Measurements from ENCODE around the gene TSPAN9. TPM values are rescaled to one million over a fixed set of nuclear protein-coding genes. Genes with fewer than 3 reads are reported as not detected.
A peak's percentile ranks its signal among the peaks of the same experiment; 100 is the strongest.

TSPAN9 gene
- total and polyA plus RNA-seq, 2 of the 4 experiments (the other 2 are of a cell fraction): 17.7 to 39.1 TPM

- BruUV-seq (replicated peaks): no TSS peak
- H2AK5ac ChIP-seq (ENCODE audit: low read depth, low read length): peak overlapping the region; percentile 62
- H3K56ac ChIP-seq (ENCODE audit: extremely low read depth, insufficient read depth, low read length): no peak overlapping the region
- no peak overlapping the region; the same call in 1 of the 2 replicates for H3K4me2 ChIP-seq (ENCODE audit: low read depth, low read length)
- no peak overlapping the region for H2BK20ac ChIP-seq (ENCODE audit: low read depth, low read length)
- peak; percentile 25 for DNase-seq
- ATAC-seq (ENCODE audit: low read depth): peak; percentile 61
- peaks cover 39% of the 10 kb centered on the region for H4K20me1 ChIP-seq (ENCODE audit: insufficient read depth, low read length)
- in situ Hi-C loops (cut with MboI; ENCODE audit: low sequenced_read_pairs): no loop called here
- H3K23ac ChIP-seq (ENCODE audit: low read depth, low read length): no peak overlapping the region; the same call in 1 of the 2 replicates
- no peak overlapping the region for H3K4ac ChIP-seq (ENCODE audit: low read depth, low read length)
- H2BK5ac ChIP-seq (ENCODE audit: low read depth, low read length, poor library complexity, severe bottlenecking): no peak overlapping the region
- H2BK120ac ChIP-seq (ENCODE audit: low read depth, low read length): no peak overlapping the region
- peaks cover 3% of the 10 kb centered on the region; the same call in 1 of the 2 replicates for H3K9me1 ChIP-seq (ENCODE audit: insufficient read depth, low read length)
- no peaks in the 10 kb centered on the region for H3K9me3 ChIP-seq (ENCODE audit: control insufficient read depth, insufficient read depth, low read length)
- no peak overlapping the region for H4K8ac ChIP-seq (ENCODE audit: low read depth in 2 of 2, low read length in 2 of 2)
- peaks cover 17% of the 10 kb centered on the region for H3K4me1 ChIP-seq (ENCODE audit: control insufficient read depth, insufficient read depth, low read length)
- no peak overlapping the region for H2AK9ac ChIP-seq (replicated peaks; ENCODE audit: low read depth, low read length, poor library complexity)
- H3K9ac ChIP-seq (ENCODE audit: low read depth, low read length): no peak overlapping the region
- H2AFZ ChIP-seq (replicated peaks; ENCODE audit: low read length, poor library complexity): peak overlapping the region; percentile 49
- intact Hi-C loops (cut with micrococcal nuclease): no loop called here
- H3K14ac ChIP-seq (replicated peaks; ENCODE audit: low read depth, low read length): peak overlapping the region; percentile 79; the same call in 1 of the 2 replicates
- ChIA-PET CTCF (no interaction called here), POLR2A (ENCODE audit: unreplicated experiment) (no interaction called here)
- no peak overlapping the region for H3K4me3 ChIP-seq (ENCODE audit: insufficient read depth, low read depth, low read length)
- TF ChIP-seq MAFK (IDR thresholded peaks at IDR 0.05; ENCODE audit: low read depth, low read length) (no peak), ELK1 (IDR thresholded peaks at IDR 0.05; ENCODE audit: borderline replicate concordance, low read depth, low read length) (no peak), RAD21 (IDR thresholded peaks at IDR 0.05; ENCODE audit: low read length) (no peak), USF2 (IDR thresholded peaks at IDR 0.05; ENCODE audit: low read depth, low read length) (no peak)
- no peaks in the 10 kb centered on the region for H3K36me3 ChIP-seq (ENCODE audit: control insufficient read depth, insufficient read depth, low read length)
- H3K27ac ChIP-seq (ENCODE audit: insufficient read depth, low read length): no peak overlapping the region
- dilution Hi-C loops (cut with HindIII; ENCODE audit: low sequenced_read_pairs, unreplicated experiment): no loop called here
- no peak overlapping the region for H4K5ac ChIP-seq (ENCODE audit: low read depth, low read length)
- H4K91ac ChIP-seq (ENCODE audit: insufficient read depth, low read depth, low read length): no peak overlapping the region
- peaks cover 0 to 15% of the 10 kb centered on the region in 2 experiments; a peak in 2 of 4 replicates for H3K79me1 ChIP-seq (ENCODE audit: low read depth in 1 of 2, low read length in 2 of 2)
- no peak overlapping the region for H3K18ac ChIP-seq (ENCODE audit: low read depth, low read length)
- 92% methylated on average over 4 of the region's 16 CpGs; no CpG with 5 or more reads in 1 of the 2 experiments for WGBS, 2 experiments (ENCODE audit: extremely low coverage in 2 of 2, insufficient read length in 1 of 2)
- no peaks in the 10 kb centered on the region for H3K27me3 ChIP-seq (ENCODE audit: control insufficient read depth, insufficient read depth, low read length)
- H2BK15ac ChIP-seq (ENCODE audit: low read depth, low read length): no peak overlapping the region
Observed at GRCh38 chr12:3148366-3149000, 71.3 kb downstream of the TSPAN9 start.
